ENCODE measurements around the gene TRAF7.
A peak's percentile ranks its signal among the peaks of the same experiment; 100 is the strongest.

Gene TRAF7

DNA sequence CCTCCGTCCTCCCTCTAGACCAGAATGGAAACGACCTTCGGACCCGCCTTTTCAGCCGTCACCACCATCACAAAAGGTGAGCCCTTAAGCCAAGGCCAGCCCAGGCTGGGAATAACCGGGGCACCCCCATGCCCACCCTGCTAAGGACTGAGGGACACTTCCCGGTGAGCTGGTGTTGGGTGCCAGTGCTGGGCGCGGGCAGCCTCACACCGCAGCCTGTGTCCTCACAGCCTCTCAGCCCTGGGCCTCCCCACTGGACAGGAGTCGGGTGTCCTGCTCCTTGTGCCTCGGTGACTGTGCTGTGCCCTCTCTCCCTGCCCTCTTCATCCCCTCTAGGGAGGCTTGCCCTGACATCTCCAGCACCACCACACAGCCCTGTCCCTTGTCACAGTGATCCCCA lies 10.3 kb downstream of the TRAF7 start:
- no peak for DNase-seq (ENCODE audit: low read depth in 2 of 2)

DNA sequence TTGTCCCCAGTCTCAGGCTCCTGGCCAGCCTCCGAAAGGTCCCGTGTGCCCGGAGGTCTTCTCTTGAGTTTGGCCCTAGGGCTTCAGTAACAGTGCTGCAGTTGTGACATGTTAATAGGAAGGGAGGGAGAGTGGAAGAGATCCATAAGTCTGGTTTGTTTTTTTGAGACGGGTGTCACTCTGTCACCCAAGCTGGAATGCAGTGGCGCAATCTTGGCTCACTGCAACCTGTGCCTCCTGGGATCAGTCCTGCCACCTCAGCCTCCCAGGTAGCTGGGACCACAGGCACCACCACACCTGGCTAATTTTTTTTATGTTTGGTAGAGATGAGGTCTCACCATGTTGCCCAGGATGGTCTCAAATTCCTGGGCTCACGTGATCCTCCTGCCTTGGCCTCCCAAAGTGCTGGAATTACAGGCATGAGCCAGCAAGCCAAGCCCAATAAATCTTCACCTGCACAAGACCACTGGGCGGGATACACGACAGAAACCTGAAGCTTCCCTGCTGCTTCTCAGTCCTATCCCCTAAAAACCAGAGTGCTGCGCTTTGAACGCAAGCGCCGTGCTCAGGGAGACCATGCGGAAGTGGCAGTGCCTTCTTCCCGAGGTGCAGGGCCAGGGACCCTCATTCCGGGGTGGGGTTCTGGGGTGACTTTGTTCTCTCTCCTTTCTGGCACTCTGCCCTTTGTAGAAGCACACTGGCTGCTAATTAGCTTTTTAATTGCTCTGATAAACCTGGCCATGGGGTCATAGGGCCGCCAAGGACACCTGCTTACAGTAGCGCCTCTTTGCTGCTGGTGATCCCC lies 10.9 kb downstream of the TRAF7 start:
- no peak for DNase-seq (ENCODE audit: low read depth in 2 of 2)

DNA sequence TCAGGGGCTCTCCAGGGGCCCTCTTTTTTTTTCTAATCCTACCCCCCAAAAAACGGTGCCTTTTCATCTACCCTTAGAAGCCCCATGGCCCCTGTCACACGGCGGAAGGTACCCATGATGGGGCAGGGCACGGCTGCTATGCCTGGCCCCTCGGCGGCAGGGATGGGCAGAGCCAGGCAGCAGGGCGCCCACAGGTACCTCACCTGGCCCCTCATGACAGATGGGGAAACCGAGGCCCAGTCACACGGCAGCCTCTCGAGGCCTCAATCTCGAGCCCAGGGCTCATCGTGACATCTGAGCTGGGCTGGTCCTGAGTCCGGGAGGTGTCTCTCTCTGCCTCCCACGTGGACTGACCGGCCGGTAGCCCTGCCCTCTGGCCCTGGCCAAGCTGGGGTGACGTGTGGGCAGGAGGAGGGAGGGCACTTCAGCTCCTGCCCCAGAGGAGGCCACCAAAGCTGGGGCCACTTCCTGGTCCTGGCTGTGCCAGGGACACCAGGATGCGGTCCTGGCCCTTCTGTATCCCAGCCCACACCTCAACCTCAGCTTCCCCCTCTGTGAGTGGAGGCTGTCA lies 11.6 kb downstream of the TRAF7 start:
- no peak for DNase-seq (ENCODE audit: low read depth in 2 of 2)

DNA sequence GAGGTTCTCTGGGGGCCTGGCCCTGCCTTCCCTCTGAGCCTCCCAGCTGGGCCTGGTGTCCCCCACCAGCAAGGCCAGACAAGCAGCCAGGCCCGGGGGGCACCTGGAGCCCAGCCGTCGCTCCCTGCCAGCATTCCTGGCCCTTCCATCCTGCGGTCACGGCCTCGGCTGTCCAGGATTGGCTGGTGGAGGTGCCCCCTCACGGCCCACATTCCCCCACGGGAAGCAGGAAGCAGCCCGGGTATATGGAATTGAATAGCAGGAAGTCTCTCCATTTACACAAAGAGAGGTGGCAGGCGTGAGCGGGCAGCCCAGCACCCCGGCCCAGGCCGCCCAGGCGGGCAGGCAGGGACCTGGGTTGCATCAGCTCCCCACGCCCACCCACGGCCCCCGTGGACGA lies 14.5 kb downstream of the TRAF7 start:
- DNase-seq (ENCODE audit: low read depth in 2 of 2) = no peak

DNA sequence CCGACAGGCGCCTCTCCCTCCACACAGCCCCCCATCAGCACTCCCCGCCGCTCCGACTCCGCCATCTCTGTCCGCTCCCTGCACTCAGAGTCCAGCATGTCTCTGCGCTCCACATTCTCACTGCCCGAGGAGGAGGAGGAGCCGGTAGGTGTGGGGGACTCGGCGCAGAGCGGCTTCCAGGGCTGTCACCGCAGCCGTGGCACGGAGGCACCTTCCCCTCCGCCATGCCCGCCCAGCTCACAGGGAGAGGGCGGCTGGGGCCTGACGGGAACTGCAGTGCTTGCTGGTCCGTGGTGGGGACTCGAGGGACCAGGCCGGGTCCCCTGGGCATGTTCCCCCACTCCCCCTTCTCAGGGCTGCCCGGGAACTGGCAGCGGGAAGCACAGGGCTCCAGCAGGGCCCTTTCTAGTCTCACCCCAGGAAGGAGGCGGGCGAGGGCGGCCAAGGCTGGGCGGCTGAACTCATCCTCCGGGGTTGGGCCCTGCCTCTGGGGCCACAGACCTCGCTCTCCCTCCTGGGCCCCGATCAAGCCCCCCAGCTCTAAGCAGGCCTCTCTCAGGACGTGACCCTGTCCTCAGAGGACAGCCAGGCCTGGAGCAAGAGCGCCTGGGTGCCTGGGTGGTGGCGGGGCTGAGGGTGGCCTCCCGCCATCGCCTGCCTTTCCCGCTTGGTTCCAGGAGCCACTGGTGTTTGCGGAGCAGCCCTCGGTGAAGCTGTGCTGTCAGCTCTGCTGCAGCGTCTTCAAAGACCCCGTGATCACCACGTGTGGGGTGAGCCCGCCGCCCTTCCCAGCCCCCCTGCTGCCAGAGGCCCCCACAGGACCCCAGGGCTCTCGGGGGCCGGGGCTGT lies 15.2 kb downstream of the TRAF7 start:
- DNase-seq (ENCODE audit: low read depth in 2 of 2) = no peak

DNA sequence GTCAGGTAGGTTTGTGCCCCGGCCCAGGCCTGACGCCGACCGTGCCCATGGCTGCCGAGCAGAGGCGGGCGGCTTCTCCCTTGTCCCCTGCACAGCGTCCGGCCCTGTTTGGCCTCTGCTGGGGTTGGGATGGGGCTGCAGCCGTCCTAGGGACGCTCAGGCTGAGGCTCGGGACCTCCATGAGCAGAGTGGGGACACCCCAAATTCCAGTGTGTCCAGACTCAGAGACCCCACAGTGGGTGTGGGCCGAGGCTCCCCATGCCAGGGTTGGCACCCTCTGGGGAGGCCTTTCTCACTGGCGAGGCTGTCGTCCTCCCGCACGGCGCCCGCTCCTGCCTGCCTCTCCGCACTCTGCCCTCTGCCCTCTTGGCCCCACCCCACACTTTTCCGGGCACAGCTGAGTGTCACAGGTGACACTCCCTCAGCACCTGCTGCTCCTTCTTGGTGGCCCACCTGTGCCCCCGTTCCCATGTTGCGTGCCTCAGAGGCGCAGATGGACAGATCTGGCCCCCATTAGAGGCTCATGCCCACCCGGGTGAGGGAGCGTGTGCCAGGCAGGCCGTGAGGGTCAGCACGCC lies 16.1 kb downstream of the TRAF7 start:
- DNase-seq (ENCODE audit: low read depth in 2 of 2) = no peak

DNA sequence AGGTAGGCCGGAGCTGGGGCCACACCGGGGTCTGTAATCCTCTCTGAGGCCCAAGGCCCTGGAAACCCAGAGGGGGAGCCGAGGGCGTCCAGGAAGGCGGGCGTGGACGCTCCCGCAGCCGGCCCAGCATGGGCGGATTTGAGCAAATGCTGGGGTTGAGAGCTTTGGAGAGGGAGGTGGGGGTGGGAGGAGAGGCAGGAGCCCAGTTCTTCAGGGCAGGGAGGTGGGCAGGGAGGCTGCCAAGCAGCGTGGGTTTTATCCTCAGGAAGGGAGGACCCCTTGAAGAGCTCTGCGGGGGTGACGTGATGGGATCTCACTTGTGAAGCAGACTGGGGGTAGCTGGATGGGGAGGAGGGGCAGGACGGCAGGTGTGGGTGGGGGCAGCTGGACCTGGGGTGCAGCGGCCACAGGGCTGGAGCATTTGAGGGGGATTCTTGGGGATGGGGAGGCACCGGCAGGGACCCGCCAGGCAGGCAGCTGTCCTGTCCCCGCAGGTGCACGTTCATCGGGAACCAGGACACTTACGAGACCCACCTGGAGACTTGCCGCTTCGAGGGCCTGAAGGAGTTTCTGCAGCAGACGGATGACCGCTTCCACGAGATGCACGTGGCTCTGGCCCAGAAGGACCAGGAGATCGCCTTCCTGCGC lies 17.2 kb downstream of the TRAF7 start:
- no peak for DNase-seq (ENCODE audit: low read depth in 2 of 2)

DNA sequence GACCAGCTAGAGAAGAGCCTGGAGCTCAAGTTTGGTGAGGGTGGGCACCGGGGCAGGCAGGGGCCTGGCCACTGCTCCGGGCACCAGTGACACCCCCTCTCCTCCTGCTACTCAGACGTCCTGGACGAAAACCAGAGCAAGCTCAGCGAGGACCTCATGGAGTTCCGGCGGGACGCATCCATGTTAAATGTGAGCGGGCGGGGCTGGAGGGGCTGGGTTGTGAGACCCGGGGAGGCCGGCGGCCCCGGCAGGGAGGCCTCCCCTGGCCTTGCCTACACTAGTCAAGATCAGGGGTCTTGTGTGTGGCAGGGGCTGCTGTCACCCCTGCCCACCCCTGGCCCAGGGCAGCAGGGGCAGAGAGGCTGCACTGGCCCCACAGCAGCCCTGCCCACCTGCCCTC lies 17.8 kb downstream of the TRAF7 start:
- DNase-seq (ENCODE audit: low read depth in 2 of 2) = no peak

DNA sequence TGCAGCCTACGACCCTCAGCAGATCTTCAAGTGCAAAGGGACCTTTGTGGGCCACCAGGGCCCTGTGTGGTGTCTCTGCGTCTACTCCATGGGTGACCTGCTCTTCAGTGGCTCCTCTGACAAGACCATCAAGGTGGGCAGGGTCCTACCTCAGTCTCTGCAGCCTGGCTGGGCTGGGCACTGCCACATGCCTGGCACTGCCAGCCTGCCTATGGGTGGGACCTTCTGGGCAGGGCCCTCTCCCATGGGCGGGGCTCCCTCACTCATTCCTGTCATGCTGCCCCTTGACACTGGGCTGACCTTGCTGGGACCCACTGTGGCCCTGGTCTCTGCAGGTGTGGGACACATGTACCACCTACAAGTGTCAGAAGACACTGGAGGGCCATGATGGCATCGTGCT lies 18.3 kb downstream of the TRAF7 start:
- DNase-seq (ENCODE audit: low read depth in 2 of 2) = no peak

DNA sequence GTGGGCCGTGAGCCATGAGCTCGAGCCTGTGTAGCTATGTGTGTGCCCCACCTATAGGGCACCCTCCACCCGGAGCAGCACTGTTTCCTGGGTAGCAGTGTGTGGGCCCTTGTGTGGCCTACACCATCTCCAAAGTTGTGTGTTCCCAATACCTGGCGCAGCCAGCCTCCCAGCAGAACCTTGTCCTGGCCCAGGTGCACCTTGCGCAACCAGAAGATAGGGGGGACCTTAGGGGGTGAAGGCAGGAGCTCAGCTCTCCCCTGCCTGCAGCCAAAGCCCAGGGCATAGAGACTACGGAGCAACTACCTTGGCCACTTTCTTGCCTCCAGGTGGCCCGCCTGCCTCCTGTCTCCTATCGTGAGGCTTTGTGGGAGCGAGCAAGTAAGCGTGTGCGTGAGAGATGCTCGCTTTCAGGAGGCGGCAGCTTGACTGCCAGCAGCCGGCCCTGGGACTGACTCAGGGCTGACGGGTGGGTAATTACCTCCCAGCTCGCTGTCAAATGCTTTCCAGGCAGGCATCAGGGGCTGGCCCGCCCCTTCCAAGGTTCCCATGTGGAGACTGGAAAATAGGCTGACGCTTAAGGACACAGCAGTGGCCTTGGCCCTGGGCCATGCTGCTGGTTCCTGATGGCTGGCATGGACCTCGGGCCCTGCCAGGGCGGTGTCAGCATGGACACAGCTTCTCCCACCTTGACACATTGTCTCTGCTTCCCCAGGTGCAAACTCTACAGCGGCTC lies 19.0 kb downstream of the TRAF7 start:
- DNase-seq (ENCODE audit: low read depth in 2 of 2) = no peak

DNA sequence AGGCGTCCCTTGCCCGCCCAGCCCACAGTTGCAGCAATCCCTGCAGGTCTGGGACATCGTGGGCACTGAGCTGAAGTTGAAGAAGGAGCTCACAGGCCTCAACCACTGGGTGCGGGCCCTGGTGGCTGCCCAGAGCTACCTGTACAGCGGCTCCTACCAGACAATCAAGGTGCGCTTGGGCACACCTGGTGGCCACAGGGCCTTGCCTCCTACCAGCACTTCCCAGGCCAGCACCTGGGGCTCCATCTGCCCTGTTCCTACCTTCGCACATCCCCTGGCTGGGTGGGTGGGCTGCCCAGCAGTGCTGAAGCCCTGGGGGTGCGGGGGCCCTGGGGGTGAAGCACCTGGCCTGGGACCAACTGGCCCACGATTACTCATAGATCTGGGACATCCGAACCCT lies 19.9 kb downstream of the TRAF7 start:
- DNase-seq (ENCODE audit: low read depth in 2 of 2) = no peak

DNA sequence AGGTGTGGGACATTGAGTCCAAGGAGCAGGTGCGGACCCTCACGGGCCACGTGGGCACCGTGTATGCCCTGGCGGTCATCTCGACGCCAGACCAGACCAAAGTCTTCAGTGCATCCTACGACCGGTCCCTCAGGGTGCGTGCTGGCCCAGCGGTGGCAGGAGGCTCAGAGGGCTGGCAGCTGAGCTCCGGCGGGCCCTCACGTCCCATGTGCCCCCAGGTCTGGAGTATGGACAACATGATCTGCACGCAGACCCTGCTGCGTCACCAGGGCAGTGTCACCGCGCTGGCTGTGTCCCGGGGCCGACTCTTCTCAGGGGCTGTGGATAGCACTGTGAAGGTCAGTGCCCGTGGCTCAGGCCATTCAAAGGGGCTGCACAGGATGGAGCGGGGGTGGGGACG lies 20.5 kb downstream of the TRAF7 start:
- DNase-seq (ENCODE audit: low read depth in 2 of 2) = no peak

DNA sequence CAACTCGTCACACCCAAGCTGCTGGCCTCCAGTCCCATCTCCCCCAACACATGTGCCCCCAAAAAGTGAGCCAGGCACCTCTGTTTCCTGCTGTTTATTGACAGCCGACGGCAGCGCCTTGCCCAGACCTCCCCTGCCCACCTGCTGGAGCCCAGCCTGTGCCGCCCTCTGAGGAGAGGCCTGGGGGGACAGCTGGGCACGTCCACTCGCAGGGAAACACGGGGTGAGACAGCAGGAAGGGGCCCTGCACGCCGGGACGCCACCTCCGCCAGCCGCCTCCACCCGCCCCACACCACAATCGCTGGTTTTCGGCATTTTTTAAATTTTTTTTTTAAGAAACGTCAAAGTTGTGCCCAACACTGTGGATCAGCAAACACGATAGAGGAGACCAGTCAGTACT lies 21.5 kb downstream of the TRAF7 start:
- DNase-seq (ENCODE audit: low read depth in 2 of 2) = no peak

DNA sequence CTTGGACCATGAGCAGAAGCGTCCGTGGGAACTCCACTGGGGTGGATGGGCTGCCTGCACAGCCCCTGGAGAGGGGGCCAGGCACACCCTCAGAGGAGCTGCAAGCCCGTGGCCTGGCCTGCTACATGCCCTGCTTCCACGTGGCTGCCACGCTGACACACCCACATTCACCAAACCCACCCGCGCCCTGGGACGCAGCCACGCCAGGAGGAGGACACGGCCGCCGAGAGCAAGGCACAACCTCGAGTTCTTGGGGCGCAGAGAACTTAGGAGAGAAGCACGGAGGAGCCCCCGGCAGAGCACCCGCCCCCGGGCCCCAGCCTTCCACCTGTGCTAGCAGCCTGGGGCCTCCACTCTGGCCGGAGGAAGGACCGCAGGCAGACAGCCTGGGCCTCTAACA lies 22.0 kb downstream of the TRAF7 start:
- DNase-seq (ENCODE audit: low read depth in 2 of 2) = no peak

DNA sequence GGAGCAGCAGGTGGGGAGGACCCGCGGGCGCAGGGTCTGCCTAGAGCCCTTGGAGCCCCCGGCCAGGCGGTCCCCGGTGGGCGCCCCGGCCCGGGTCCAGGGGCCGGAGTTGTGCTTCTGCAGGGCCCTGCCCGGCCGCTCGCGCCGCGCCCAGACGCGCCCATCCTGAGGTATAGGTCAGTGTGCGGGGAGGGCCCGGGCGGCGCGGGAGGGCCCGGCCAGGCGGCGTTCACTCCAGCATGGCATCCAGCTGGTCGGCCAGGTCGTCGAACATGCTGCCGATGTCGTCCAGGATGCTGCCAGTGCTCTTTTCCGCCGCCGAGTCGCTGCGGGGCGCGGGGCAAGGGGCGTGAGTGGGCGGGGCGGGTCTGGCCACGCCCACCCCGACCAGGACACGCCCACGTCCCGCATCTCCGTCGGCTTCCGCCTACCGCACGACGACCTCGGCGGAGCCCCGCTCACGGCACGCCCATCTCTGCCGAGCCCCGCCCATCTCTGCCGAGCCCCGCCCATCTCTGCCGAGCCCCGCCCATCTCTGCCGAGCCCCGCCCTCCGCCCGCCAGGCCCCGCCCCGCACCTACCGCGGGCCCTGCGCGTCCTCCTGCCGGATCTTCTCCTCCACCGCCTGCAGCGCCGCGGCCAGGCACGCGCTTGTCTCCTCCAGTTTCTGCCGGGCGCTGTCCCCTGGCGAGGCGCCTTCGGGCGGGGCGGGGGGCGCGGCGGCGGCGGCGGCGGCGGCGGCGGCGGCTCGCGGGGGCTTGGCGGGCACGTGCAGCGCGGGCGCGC lies 22.9 kb downstream of the TRAF7 start:
- DNase-seq (ENCODE audit: low read depth in 2 of 2) = peak in 1 of 2 donors; percentile 22

DNA sequence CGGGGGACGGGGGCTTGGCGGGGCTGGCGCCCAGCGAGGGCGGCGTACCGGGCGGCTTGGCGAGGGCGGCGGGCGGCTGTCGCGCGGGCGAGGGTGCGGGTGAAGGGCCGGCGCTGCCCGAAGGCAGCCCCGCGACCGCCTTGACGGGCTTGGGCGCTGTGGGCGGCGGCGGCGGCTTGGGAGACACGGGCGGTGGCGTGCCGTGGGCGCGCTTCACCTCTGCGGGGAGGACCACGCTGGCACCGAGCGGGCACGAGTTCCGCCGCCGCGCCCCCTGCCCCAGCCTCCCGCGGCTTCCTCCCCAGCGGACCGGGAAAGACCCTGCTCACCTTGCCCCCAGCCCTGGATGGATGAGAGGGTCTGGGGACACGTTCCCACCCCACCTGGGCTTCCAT lies 23.5 kb downstream of the TRAF7 start:
- DNase-seq (ENCODE audit: low read depth in 2 of 2) = no peak

DNA sequence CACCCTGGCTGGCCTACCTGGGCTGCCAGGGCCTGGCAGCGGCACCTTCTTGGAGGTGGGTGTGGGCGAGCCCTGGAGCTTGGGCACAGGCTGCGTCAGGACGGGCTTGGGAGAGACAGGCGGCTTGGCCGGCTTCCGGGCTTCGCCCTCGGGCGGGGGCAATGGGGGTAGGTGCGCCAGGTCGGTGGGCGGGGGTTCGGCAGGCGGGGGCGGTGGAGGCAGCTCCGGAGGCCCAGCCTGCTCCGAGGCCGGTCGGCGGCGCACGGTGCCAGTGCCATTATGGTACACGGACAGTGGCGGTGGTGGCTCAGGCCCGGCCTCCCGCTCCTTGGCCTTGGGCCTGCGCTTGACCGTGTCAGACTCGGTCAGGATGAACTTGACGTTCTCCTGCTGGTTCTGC lies 24.0 kb downstream of the TRAF7 start:
- DNase-seq (ENCODE audit: low read depth in 2 of 2) = no peak

DNA sequence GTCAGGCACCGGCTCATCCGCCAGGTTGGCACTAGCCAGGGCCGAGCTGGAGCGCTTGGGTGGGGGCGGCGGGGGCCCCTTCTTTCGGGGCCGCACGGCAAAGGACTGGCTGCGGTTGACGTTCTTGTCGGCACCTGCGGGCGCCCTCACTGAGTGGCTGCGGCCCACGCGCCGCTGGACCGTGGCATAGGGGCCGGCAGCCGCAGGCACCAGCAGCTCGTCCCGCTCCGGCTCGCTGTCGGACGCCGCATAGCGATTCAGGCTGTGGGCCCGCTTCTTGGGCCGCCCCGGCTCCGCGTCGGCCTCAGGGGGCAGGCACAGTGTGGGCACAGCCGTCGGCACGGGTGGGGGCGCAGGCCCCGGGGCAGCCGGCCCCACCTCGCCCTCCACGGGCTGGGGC lies 24.9 kb downstream of the TRAF7 start:
- DNase-seq (ENCODE audit: low read depth in 2 of 2) = no peak

DNA sequence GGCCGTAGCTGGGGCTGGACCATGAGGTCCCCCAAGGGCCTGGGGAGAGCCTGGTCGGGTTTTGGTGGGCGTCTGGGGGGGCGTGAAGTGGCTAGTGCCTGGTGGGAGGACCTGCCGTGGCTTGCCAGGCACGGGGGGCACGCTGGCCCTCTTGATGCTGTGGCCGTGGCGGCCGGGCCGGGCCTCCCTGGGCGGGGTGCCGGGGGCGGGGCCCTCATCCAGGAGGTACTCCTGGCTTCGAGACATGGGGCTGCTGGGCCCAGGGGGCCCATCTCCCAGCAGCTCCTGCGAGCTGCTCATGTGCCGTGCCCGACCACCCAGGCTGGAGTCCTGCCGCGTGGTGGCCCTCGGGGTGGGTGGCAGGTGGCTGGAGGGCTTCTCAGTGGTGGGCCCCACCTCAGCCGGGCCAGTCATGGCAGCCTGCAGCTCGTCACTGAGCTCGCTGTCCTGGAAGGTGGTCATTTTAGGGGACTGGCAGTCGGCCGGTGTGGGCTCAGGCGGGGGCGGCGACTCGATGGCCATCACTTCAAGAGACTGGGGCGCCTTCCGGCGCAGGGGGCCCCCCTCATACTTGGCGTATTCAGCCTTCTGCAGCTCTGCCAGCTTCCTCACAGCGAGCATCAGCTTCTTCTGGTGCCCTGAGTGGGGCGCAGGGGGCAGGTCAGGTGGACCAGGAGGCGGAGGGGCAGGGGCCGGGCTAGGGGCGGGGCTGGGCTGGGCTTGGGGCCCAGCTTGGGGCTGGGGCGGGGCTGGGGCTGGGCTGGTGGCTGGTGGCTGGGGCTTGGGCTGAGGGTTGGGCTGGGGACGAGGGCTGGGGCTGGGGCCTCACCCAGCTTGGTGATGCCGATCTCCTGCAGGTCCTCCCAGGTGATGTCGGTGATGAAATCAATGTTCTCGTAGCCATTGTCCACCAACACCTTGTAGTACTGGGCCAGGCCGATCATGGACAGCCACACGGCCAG lies 25.7 kb downstream of the TRAF7 start:
- no peak for DNase-seq (ENCODE audit: low read depth in 2 of 2)
